Measurements from ENCODE around the gene PDE5A.

GRCh38 chr4:119602366-119602765 is 26.2 kb downstream of the PDE5A start:
- TF ChIP-seq CTCF (IDR thresholded peaks at IDR 0.05) (no peak), POLR2AphosphoS5 (IDR thresholded peaks at IDR 0.05; ENCODE audit: low read depth, low read length) (no peak), REST (IDR thresholded peaks at IDR 0.05; ENCODE audit: insufficient read depth in 1 of 2, low read depth in 2 of 2, low read length in 1 of 2) (no peak), TCF7L2 (IDR thresholded peaks at IDR 0.05; ENCODE audit: low read depth, low read length) (no peak), SIN3A (IDR thresholded peaks at IDR 0.05; ENCODE audit: borderline replicate concordance, insufficient read depth, low read depth, low read length) (no peak)
